CD4-positive, CD25-positive, alpha-beta regulatory T cell (primary cell): ENCODE measurements around the gene AVL9. TPM values are rescaled to one million over a fixed set of nuclear protein-coding genes. Genes with fewer than 3 reads are reported as not detected.
"Not testable (repeated sequence)": the region's sequence is repeated elsewhere in the genome, so short reads cannot be mapped to it uniquely, and the experiment has no call there.

Source experiments
- ATAC-seq, 2 donors: fragments of 150-1000 bp; cut with Tn5 transposase; one replicate each; pipeline ENCODE4 v1.10.0; 2021; ENCODE audit warnings: low read depth in 2 of 2, moderate number of reproducible peaks in 2 of 2, moderate library complexity in 1 of 2
- DNase-seq, 3 donors: peaks; one replicate each; pipeline versions ENCODE4 v3.0.0 to v3.0.0-alpha.2; 2012 to 2022; ENCODE audit warnings: mixed read lengths in 1 of 3
- H3K27ac ChIP-seq: one replicate; pipeline ENCODE4 v1.7.0; 2013; ENCODE audit warnings: mild to moderate bottlenecking, low read length; ENCODE audit not compliant: insufficient read depth, poor library complexity, severe bottlenecking
- H3K27me3 ChIP-seq: one replicate; pipeline ENCODE4 v1.7.0; 2013; ENCODE audit warnings: low read length; ENCODE audit not compliant: control insufficient read depth, insufficient read depth
- H3K36me3 ChIP-seq: one replicate; pipeline ENCODE4 v1.7.0; 2013; ENCODE audit warnings: mild to moderate bottlenecking, low read length, moderate library complexity; ENCODE audit not compliant: control insufficient read depth, insufficient read depth
- H3K4me1 ChIP-seq: 2 replicates; pipeline ENCODE4 v1.7.0; 2013; ENCODE audit warnings: mild to moderate bottlenecking, low read length; ENCODE audit not compliant: insufficient read depth, control insufficient read depth, poor library complexity, severe bottlenecking
- H3K4me3 ChIP-seq: one replicate; pipeline ENCODE4 v1.7.0; 2013; ENCODE audit warnings: low read depth, mild to moderate bottlenecking, low read length, moderate library complexity
- H3K9me3 ChIP-seq, 2 experiments: 1 replicate in 1 of 2; 2 replicates in 1 of 2; pipeline ENCODE4 v1.7.0; 2013; ENCODE audit warnings: low read length in 2 of 2, mild to moderate bottlenecking in 1 of 2, moderate library complexity in 1 of 2; ENCODE audit not compliant: control insufficient read depth in 2 of 2
- H3K27ac Mint-ChIP-seq, 3 donors: one replicate each; pipeline ENCODE4 v1.8.0; 2020 to 2022; ENCODE audit warnings: mild to moderate bottlenecking in 3 of 3, mixed read lengths in 3 of 3, moderate library complexity in 2 of 3
- H3K27me3 Mint-ChIP-seq: one replicate; pipeline ENCODE4 v1.8.0; 2022; ENCODE audit warnings: mild to moderate bottlenecking, mixed read lengths
- H3K36me3 Mint-ChIP-seq: one replicate; pipeline ENCODE4 v1.8.0; 2020; ENCODE audit warnings: mixed read lengths
- H3K4me1 Mint-ChIP-seq, 4 donors: one replicate each; pipeline ENCODE4 v1.8.0; 2020 to 2022; ENCODE audit warnings: mixed read lengths in 4 of 4, mild to moderate bottlenecking in 1 of 4
- H3K4me3 Mint-ChIP-seq, 4 donors: one replicate each; pipeline ENCODE4 v1.8.0; 2020 to 2022; ENCODE audit warnings: mild to moderate bottlenecking in 4 of 4, mixed read lengths in 4 of 4, moderate library complexity in 3 of 4
- H3K9me3 Mint-ChIP-seq, 7 donors: one replicate each; pipeline ENCODE4 v1.8.0; 2020 to 2022; ENCODE audit warnings: mixed read lengths in 7 of 7, mild to moderate bottlenecking in 3 of 7, moderate library complexity in 2 of 7
- polyA plus RNA-seq, 4 donors: library from polyadenylated mRNA; unstranded; fragments of 300-500 nt; fragmentation: Illumina TruSeq; gene quantifications; one replicate each; pipeline ENCODE4 v1.2.3, GENCODE V29; 2021
- total RNA-seq: library from RNA; stranded (reverse); gene quantifications from one replicate; pipeline ENCODE4 v1.2.3, GENCODE V29; 2022

Gene AVL9
- total and polyA plus RNA-seq, 5 donors from 2014 or later, result 8.9 to 31.8 (median 12.3) TPM

- Histone ChIP-seq H3K4me1 (peaks cover 1% of the 10 kb centered on the region), H3K27me3 (no peaks in the 10 kb centered on the region), H3K4me3 (no peak overlapping the region), H3K9me3 (no peaks in the 10 kb centered on the region), H3K36me3 (no peaks in the 10 kb centered on the region), H3K27ac (no peak overlapping the region)
- H3K27ac Mint-ChIP-seq, result no peak overlapping the region
- H3K4me1 Mint-ChIP-seq, result peaks cover 7 to 18% (median 11%) of the 10 kb centered on the region in 4 donors
- H3K36me3 Mint-ChIP-seq, result no peaks in the 10 kb centered on the region
- DNase-seq (no peak), ATAC-seq (no peak)
- H3K27me3 Mint-ChIP-seq, result peaks cover 8% of the 10 kb centered on the region
- peaks cover 0 to 2% (median 0%) of the 10 kb centered on the region in 7 donors for H3K9me3 Mint-ChIP-seq
- no peak overlapping the region for H3K4me3 Mint-ChIP-seq
Measured at GRCh38 chr7:32592701-32593100, 97.4 kb downstream of the AVL9 start.

GRCh38 chr7:32594965-32595490, 99.7 kb downstream of the AVL9 start:
- no peaks in the 10 kb centered on the region for H3K27me3 ChIP-seq
- no peaks in the 10 kb centered on the region for H3K4me1 ChIP-seq
- H3K4me3 Mint-ChIP-seq, result no peak overlapping the region
- no peak overlapping the region for H3K27ac Mint-ChIP-seq
- H3K27me3 Mint-ChIP-seq, result peaks cover 8% of the 10 kb centered on the region
- no peaks in the 10 kb centered on the region for H3K36me3 Mint-ChIP-seq
- no peaks in the 10 kb centered on the region for H3K9me3 ChIP-seq
- no peak overlapping the region for H3K27ac ChIP-seq
- ATAC-seq (no peak), DNase-seq (no peak)
- peaks cover 0 to 4% (median 2%) of the 10 kb centered on the region in 7 donors for H3K9me3 Mint-ChIP-seq
- H3K4me3 ChIP-seq, result no peak overlapping the region
- H3K4me1 Mint-ChIP-seq, result no peaks in the 10 kb centered on the region
- no peaks in the 10 kb centered on the region for H3K36me3 ChIP-seq

- H3K9me3 ChIP-seq, H3K27ac Mint-ChIP-seq, H3K27ac ChIP-seq, ATAC-seq, H3K4me3 ChIP-seq, H3K27me3 ChIP-seq, H3K36me3 Mint-ChIP-seq, H3K36me3 ChIP-seq, DNase-seq, H3K4me3 Mint-ChIP-seq, H3K4me1 ChIP-seq, H3K4me1 Mint-ChIP-seq: not testable (repeated sequence)
- H3K9me3 Mint-ChIP-seq, result peaks cover 0 to 24% (median 5%) of the 10 kb centered on the region in 7 donors
- peaks cover 19% of the 10 kb centered on the region for H3K27me3 Mint-ChIP-seq
Measured at GRCh38 chr7:32601196-32601595, 105.9 kb downstream of the AVL9 start.

- Histone ChIP-seq H3K27ac (no peak overlapping the region), H3K9me3 (no peaks in the 10 kb centered on the region), H3K36me3 (no peaks in the 10 kb centered on the region), H3K27me3 (no peaks in the 10 kb centered on the region), H3K4me3 (no peak overlapping the region), H3K4me1 (no peaks in the 10 kb centered on the region)
- DNase-seq (no peak), ATAC-seq (no peak)
- no peaks in the 10 kb centered on the region for H3K36me3 Mint-ChIP-seq
- peaks cover 0 to 24% (median 5%) of the 10 kb centered on the region in 7 donors for H3K9me3 Mint-ChIP-seq
- H3K4me3 Mint-ChIP-seq, result no peak overlapping the region
- peaks cover 12% of the 10 kb centered on the region for H3K27me3 Mint-ChIP-seq
- no peak overlapping the region for H3K27ac Mint-ChIP-seq
- no peaks in the 10 kb centered on the region for H3K4me1 Mint-ChIP-seq
Measured at GRCh38 chr7:32602470-32602869, 107.2 kb downstream of the AVL9 start.

- H3K27ac Mint-ChIP-seq, ATAC-seq, H3K4me1 ChIP-seq, H3K36me3 Mint-ChIP-seq, DNase-seq, H3K36me3 ChIP-seq, H3K9me3 ChIP-seq, H3K27ac ChIP-seq, H3K27me3 ChIP-seq, H3K4me3 Mint-ChIP-seq, H3K4me3 ChIP-seq, H3K4me1 Mint-ChIP-seq: not testable (repeated sequence)
- Mint-ChIP-seq H3K27me3 (peaks cover 12% of the 10 kb centered on the region), H3K9me3 (peaks cover under 1 to 20% (median 5%) of the 10 kb centered on the region in 7 donors)
Measured at GRCh38 chr7:32603492-32603891, 108.2 kb downstream of the AVL9 start.

- H3K4me1 ChIP-seq, H3K4me1 Mint-ChIP-seq, H3K27ac ChIP-seq, H3K9me3 ChIP-seq, H3K4me3 Mint-ChIP-seq, H3K36me3 Mint-ChIP-seq, DNase-seq, H3K36me3 ChIP-seq, H3K27ac Mint-ChIP-seq, H3K4me3 ChIP-seq, ATAC-seq, H3K27me3 ChIP-seq: not testable (repeated sequence)
- peaks cover 2 to 20% (median 4%) of the 10 kb centered on the region in 7 donors for H3K9me3 Mint-ChIP-seq
- H3K27me3 Mint-ChIP-seq, result peaks cover 12% of the 10 kb centered on the region
Measured at GRCh38 chr7:32604047-32604446, 108.8 kb downstream of the AVL9 start.

- no peak overlapping the region for H3K27ac ChIP-seq
- DNase-seq, result no peak
- peaks cover 12% of the 10 kb centered on the region for H3K27me3 Mint-ChIP-seq
- no peaks in the 10 kb centered on the region for H3K27me3 ChIP-seq
- H3K9me3 Mint-ChIP-seq, result peaks cover 1 to 20% (median 3%) of the 10 kb centered on the region in 7 donors
- no peak overlapping the region for H3K4me3 Mint-ChIP-seq
- no peak overlapping the region for H3K27ac Mint-ChIP-seq
- no peak overlapping the region for H3K4me3 ChIP-seq
- no peaks in the 10 kb centered on the region for H3K4me1 Mint-ChIP-seq
- no peaks in the 10 kb centered on the region for H3K36me3 ChIP-seq
- no peaks in the 10 kb centered on the region for H3K4me1 ChIP-seq
- no peak for ATAC-seq
- no peaks in the 10 kb centered on the region for H3K36me3 Mint-ChIP-seq
- no peaks in the 10 kb centered on the region for H3K9me3 ChIP-seq
Measured at GRCh38 chr7:32605032-32605431, 109.7 kb downstream of the AVL9 start.

- Histone ChIP-seq H3K27me3 (no peaks in the 10 kb centered on the region), H3K36me3 (no peaks in the 10 kb centered on the region), H3K4me1 (no peaks in the 10 kb centered on the region), H3K27ac (no peak overlapping the region), H3K4me3 (no peak overlapping the region), H3K9me3 (no peaks in the 10 kb centered on the region)
- Mint-ChIP-seq H3K4me1 (no peaks in the 10 kb centered on the region), H3K4me3 (no peak overlapping the region), H3K9me3 (peaks cover 0 to 6% (median 2%) of the 10 kb centered on the region in 7 donors), H3K36me3 (no peaks in the 10 kb centered on the region), H3K27ac (no peak overlapping the region), H3K27me3 (no peaks in the 10 kb centered on the region)
- ATAC-seq (no peak), DNase-seq (no peak)
Measured at GRCh38 chr7:32609463-32609862, 114.2 kb downstream of the AVL9 start.
